SK-N-MC (cell line): ENCODE results near the gene DUS3L.

Source experiments
- EZH2 ChIP-seq: fragments of 200-600 bp; sonication (generic); IDR thresholded peaks from one replicate; pipeline ENCODE4 v1.6.1; 2017; ENCODE audit warnings: antibody characterized with exemption
- FOXP2 ChIP-seq: optimal IDR thresholded peaks from 2 replicates; pipeline ENCODE3; 2011; ENCODE audit warnings: mild to moderate bottlenecking, moderate library complexity; ENCODE audit not compliant: insufficient read depth; ENCODE audit errors: extremely low read length, control extremely low read depth
- POLR2AphosphoS5 ChIP-seq: IDR thresholded peaks from 2 replicates; pipeline ENCODE4 v1.6.1; 2012; ENCODE audit warnings: mild to moderate bottlenecking, low read depth, low read length, borderline replicate concordance

GRCh38 chr19:5788422-5788821 lies 2.5 kb downstream of the DUS3L start:
- no peak for TF ChIP-seq POLR2AphosphoS5
- no peak for TF ChIP-seq EZH2
- TF ChIP-seq FOXP2 = no peak
